Smooth muscle cell of the coronary artery (primary cell): ENCODE measurements around the gene GFY. TPM values are rescaled to one million over a fixed set of nuclear protein-coding genes. Genes with fewer than 3 reads are reported as not detected.

Source experiments
- total RNA-seq: library from RNA; depleted of rRNA; stranded (reverse); fragments of >200 nt; gene quantifications from 2 replicates; pipeline ENCODE4 v1.2.3, GENCODE V29; 2014; ENCODE audit warnings: low replicate concordance

The GFY gene, protein sequence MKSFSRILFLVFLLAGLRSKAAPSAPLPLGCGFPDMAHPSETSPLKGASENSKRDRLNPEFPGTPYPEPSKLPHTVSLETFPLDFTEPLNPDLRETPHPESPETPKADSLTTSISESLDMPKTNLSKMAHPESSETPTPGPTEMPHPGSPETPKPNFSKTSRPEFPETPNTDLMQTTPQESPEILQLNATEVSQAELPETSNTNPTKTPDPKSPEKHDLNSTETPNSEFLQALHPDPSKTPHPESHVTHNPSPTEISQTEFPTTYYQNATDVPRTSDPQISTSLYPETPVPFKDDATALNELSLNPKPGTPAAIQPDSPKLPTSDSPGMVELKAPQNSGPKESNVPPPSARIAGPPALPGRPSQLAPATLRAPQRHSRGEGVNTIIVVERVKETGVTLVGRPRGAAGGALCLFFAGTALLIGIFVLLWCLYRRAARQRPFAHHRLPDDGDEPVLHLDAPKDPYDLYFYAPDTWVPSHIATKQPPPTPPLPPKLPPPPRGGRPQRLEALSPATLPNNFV
- not detected in 2 replicates for total RNA-seq

DNA sequence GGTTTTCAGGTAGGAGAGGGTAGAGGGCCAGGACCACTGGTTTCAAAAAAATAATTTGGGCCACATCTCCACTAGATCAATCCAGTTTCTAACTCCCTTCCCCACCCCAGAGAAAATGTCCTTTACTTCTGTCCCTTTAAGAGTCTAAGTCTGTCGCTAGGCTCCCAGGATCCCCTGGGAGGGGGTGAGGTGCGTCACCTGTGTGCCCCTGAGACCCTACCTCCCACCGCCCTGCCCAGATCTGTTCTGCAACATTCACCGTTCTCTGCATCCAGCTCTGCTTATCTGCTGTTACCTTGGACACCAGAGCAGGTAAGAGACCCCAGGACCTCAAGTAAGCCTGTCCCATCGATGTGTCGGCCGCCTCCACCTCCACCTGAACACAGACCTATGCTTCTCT, at the start of gene GFY:
Gene GFY, plus strand, starts transcription at position 211 of the 400 bp plus-strand sequence. CDS start 1,043 bp downstream, outside the sequence.

DNA sequence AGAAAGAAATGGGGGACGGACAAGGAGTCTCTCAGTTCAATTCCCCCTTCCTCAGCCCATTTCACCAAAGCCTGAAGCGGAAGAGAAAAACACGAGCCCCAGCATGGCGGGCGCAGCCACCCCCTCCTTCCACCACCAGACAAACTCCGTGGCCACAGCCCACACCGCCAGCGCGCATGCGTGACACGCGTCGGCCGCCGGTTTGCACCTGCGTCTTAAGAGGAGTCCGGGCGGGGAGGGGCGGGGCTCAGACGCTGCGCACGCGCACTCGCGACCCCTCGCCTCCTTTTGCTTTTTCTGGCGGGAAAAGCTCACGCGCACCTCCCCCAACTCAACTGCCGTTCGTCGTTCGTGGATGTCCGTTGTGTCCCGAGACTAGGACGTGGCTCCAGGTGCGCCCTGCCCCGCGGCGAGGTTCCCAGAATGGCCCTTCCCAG, 37.2 kb upstream of the GFY start, which contains the start of gene KASH5:
Gene KASH5, plus strand, starts transcription at position 314 of the 437 bp plus-strand sequence. CDS start 2,635 bp downstream, outside the sequence.

DNA sequence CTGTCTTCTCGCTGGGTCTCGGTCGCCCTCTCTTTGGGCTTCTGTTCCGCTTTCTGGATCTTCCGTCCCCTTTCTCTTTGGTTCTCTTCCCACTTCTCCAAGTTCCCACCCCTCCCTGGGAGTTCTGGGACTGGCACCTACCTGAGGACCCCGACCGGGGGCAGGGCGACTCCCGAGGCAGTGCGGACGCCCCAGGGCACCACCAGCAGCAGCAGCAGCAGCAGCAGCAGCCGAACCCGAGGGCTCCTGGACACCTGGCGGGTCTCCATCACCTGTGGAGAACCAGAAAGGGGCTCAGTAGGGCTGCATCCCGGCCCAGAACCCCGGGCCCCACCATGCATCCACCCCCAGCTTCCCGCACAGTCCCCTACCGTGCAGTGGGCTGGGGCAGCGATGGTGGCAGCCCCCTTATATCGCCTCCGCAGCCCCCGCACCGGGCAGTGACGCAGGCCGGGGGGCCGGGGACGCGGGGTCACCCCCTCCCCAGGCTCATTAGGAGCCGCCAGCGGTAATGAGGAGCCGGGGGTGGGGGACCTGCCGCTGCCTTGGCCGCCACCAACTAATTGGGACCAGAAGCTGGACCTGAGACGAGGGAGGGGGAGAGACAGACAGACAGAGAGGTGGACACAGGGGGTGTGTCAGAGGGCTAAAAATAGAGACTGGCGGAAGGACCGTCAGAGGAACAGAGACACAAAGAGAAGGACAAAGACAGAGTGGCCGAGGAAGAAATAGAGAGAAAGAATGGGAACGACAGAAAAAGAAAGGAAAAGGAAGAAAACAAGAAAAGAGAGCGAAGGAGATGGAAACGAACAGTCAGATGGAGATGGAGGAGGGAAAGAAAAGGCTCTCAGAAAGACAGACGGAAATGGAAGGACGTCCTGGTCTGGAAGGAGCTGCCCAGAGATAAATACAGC, 1.9 kb upstream of the GFY start, which contains the start of gene PTH2:
Gene PTH2, minus strand, starts transcription at position 371 of the 914 bp plus-strand sequence. Its CDS starts 102 bp downstream, at position 269.

DNA sequence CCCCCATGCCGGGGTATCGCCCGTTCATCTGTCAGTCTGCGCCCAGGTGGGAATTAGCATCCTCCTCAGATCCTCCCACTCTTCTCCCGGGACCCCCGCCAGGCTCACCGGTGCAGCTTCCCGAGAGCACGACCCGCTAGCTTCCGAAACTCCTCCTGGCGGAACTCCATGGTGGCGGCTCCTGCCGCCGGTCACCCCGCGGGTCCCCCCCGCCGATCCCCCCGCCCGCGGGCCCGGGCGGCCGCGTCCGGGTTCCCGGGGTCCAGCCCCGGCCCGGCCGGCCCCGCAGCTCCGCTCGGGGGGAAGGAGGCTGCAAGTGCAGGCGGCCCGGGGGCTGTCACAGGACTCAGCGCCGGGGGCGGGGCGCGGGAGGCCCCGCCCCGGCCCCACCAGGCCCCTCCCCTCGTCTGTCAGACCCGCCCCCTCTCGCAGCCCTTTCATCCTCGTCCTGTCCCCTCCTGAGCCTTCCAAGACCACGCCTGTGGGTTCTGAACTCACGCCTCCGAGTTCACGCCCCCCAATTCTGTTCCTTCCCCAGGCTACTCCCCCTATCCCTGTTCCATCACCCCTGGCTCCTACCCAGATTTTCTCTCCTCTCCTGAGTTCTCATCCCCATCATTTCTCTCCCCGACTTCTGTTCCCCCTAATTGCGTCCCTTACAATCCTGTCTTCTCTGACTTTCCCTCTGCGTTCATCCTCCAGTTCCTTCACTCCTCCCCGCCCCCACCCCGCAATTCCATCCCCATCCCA, 16.2 kb downstream of the GFY start, which contains the start of gene SLC17A7:
Gene SLC17A7, minus strand, starts transcription at position 318 of the 750 bp plus-strand sequence. Its CDS starts 148 bp downstream, at position 170.

DNA sequence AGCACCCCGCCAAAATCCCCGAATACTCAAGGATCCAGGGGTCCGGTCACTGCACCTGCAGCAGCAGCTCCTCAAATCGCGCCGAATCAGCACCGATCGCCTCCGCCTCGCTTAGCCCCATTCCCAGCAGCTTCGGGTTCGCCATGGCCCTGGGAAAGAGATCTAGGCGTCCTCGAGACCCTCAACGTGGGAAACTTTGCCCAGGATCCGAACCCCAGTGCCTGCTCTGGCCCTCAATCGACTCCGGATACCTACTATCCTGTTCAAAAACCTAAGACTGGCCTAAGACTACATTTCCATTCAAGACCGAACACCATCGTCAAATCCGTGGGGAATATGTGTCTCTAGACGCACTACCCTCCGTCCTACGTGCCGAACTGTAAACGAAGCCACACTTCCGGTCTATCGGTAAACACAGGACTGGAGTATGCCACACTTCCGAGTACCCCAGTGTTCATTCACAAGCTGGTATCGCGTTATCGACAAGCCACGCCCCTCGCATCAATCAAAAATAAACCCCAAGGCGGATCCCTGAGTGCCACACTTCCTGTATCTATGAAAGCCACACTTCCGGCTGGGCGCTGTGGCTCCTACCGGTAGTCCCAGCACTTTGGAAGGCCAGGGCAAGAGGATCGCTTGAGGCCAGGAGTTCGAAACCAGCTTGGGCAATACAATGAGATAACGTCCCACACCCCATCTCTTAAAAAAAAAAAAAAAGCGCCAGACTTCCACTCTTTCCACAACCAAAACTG, 26.4 kb downstream of the GFY start, which contains the start of gene PIH1D1:
Gene PIH1D1, minus strand, starts transcription at position 385 of the 752 bp plus-strand sequence. Its CDS starts 240 bp downstream, at position 145.

DNA sequence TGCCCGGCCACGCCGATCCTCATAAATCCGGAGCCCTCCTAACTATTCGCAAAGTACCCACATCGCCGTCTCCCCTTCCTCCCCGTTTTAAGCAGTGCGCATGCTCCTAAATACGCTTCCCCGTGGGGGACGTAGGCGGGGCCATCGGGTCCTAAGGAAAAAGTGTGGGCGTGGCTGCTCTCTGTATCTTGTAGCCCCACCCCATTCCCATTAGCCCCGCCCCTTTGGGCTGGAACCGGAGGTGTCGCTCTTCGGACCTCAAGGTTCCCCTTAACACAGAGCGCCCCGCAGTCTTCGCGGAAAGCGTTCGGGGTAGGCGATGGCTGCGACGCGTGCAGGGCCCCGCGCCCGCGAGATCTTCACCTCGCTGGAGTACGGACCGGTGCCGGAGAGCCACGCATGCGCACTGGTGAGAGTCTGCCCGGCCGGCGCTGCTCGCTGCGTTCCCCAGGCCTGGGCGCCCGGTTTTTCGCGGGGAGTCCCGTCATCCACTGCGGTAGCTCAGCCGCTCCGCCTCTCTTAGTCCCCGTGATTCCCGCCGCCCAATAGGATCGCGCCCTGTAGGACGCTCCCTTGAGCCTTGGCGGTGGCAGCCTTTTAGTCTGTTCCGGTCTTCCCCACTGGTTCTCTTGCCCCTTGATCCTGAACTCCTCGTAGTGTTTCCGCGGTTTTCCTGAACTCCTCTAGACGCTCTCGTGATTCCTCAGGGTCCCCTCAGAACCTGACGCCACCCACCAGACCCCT, 28.0 kb downstream of the GFY start, which contains the start of gene ALDH16A1:
Gene ALDH16A1, plus strand, starts transcription at position 213 of the 744 bp plus-strand sequence. Its CDS starts 107 bp downstream, at position 320.

DNA sequence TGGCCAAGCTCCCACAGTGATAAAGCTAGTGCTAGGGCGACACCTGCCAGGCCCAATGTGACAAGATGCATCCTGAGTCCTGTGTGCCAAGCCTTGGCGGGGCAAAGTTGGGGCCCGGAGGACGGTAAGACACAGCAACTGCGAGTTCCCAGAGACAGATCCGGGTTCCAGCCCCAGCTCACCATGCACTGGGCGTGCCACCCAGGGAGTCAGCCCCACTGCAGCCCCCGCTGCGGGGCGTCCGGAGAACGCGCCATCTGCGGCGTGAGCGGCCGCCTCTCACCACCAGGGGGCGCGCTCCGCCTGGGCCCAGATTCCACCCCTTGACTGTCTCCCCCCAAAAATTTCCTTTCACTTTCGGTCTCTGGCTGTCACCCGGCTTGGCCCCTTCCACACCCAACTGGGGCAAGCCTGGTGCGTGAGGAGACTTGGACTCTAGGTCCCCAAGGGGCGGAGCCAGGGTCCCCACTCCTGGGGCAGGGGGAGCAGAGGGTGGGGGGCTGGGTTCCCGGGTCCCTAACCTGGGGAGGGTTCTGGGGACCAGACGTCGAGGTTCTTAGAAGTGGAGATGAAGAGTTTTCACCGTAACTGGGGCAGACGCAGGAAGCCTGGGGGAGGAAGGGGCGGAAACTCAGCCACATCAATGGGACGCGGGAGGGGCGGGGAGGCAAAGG, 48.8 kb downstream of the GFY start, which contains the start of gene FLT3LG:
Gene FLT3LG, plus strand, starts transcription at position 348 of the 674 bp plus-strand sequence. CDS start 425 bp downstream, outside the sequence.

Other genes starting within 250 kb of the GFY start
- 0.08 TPM in 1 of 2 replicates, not detected in the other for gene SLC6A16, start 100.2 kb upstream of the GFY start, total RNA-seq
- gene CD37, start 90.0 kb upstream of the GFY start, total RNA-seq = not detected in 2 replicates
- gene TEAD2, start 63.0 kb upstream of the GFY start, total RNA-seq = 6.4 and 31.6 TPM in 2 replicates
- gene DKKL1, start 61.5 kb upstream of the GFY start, total RNA-seq = 0.23 TPM in 1 of 2 replicates, not detected in the other
- gene KASH5, start 37.1 kb upstream of the GFY start, total RNA-seq = not detected in 2 replicates
- not detected in 2 replicates for gene PTH2, start 1.9 kb upstream of the GFY start, total RNA-seq
- gene SLC17A7, start 16.1 kb downstream of the GFY start, total RNA-seq = 0.08 and 0.12 TPM in 2 replicates
- 115 and 116 TPM in 2 replicates for gene PIH1D1, start 26.4 kb downstream of the GFY start, total RNA-seq
- 19.8 and 32.2 TPM in 2 replicates for gene ALDH16A1, start 27.8 kb downstream of the GFY start, total RNA-seq
- gene FLT3LG, start 48.8 kb downstream of the GFY start, total RNA-seq = 1.9 and 3.0 TPM in 2 replicates
- gene RPL13A, start 62.2 kb downstream of the GFY start, total RNA-seq = 2,421 and 3,942 TPM in 2 replicates
- gene RPS11, start 71.0 kb downstream of the GFY start, total RNA-seq = 3,953 and 4,004 TPM in 2 replicates
- gene FCGRT, start 87.3 kb downstream of the GFY start, total RNA-seq = 42.0 and 49.7 TPM in 2 replicates
- gene RCN3, start 102.6 kb downstream of the GFY start, total RNA-seq = 288 and 330 TPM in 2 replicates
- gene NOSIP, start 155.2 kb downstream of the GFY start, total RNA-seq = 95.9 and 120 TPM in 2 replicates
- gene PRRG2, start 155.9 kb downstream of the GFY start, total RNA-seq = 0.12 and 0.83 TPM in 2 replicates
- gene PRR12, start 165.8 kb downstream of the GFY start, total RNA-seq = 1.1 and 1.2 TPM in 2 replicates
- 53.2 and 59.3 TPM in 2 replicates for gene RRAS, start 214.8 kb downstream of the GFY start, total RNA-seq
- gene SCAF1, start 216.8 kb downstream of the GFY start, total RNA-seq = 5.1 and 9.2 TPM in 2 replicates
- gene IRF3, start 240.5 kb downstream of the GFY start, total RNA-seq = 48.9 and 55.8 TPM in 2 replicates
- gene BCL2L12, start 240.5 kb downstream of the GFY start, total RNA-seq = 2.2 and 3.0 TPM in 2 replicates